ENCODE data around the gene NOC4L. TPM values are rescaled to one million over a fixed set of nuclear protein-coding genes. Genes with fewer than 3 reads are reported as not detected.

Gene NOC4L
- total RNA-seq, 2 experiments from 2014 or later, result 31.0 to 47.6 TPM

DNA sequence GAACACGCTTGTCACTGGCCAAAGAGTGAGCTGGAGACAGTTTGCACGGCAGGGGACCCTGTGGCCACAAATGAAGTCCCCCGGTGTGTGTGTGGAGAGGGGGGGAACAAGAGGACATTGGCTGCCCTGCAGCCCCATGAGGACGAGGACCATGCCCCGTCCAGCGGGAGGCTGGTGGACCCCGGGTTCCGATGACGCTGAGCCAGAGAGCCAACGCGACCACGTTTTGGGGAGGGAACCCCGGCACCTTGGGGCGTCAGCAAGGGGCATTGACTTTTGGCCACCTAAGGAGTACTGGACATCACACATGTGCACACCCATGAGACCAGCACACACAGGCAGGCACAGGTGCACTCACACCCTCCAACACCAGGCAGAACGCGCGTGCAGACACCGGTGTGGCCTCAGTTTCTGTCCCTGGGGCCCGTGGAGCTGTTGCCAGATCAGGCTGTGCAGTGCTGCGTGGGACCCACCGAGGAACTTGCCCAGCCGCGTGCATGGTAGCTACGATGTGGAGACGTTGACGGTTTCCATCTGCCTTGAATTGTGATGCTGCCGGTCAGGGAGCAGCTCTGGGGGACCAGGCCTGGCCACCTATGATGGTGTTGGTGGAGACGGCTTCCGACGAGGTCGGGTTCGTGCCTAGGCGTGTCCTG lies 26.5 kb downstream of the NOC4L start:
- H3K4me2 ChIP-seq (ENCODE audit: low read length), result no peak overlapping the region
- H3K4me1 ChIP-seq (ENCODE audit: insufficient read depth, low read length, poor library complexity, severe bottlenecking), result peaks cover 6% of the 10 kb centered on the region
- no TSS peak for BruUV-seq (replicated peaks)
- TF ChIP-seq, protein P1, sequence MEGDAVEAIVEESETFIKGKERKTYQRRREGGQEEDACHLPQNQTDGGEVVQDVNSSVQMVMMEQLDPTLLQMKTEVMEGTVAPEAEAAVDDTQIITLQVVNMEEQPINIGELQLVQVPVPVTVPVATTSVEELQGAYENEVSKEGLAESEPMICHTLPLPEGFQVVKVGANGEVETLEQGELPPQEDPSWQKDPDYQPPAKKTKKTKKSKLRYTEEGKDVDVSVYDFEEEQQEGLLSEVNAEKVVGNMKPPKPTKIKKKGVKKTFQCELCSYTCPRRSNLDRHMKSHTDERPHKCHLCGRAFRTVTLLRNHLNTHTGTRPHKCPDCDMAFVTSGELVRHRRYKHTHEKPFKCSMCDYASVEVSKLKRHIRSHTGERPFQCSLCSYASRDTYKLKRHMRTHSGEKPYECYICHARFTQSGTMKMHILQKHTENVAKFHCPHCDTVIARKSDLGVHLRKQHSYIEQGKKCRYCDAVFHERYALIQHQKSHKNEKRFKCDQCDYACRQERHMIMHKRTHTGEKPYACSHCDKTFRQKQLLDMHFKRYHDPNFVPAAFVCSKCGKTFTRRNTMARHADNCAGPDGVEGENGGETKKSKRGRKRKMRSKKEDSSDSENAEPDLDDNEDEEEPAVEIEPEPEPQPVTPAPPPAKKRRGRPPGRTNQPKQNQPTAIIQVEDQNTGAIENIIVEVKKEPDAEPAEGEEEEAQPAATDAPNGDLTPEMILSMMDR (conservative IDR thresholded peaks at IDR 0.05; ENCODE audit: low read length), result no peak
- no peak for TF ChIP-seq EZH2phosphoT487 (IDR thresholded peaks at IDR 0.05; ENCODE audit: borderline replicate concordance, low read depth, low read length)
- no peak overlapping the region for H3K27ac ChIP-seq (ENCODE audit: low read depth, low read length, poor library complexity, severe bottlenecking)
- H3K4me3 ChIP-seq (ENCODE audit: low read depth, low read length, poor library complexity, severe bottlenecking), result no peak overlapping the region
- no peaks in the 10 kb centered on the region for H4K20me1 ChIP-seq (ENCODE audit: insufficient read depth, low read length)
- ChIA-PET CTCF (ENCODE audit: unreplicated experiment) (no interaction called here), POLR2A (no interaction called here)
- H3K9me3 ChIP-seq (ENCODE audit: low read length), result 0 out of 2 replicates have a peak, but pooled peaks cover 3% of the 10 kb centered on the region
- H2AFZ ChIP-seq (ENCODE audit: low read length), result no peak overlapping the region
- DNase-seq (ENCODE audit: low spot score), result no peak
- H3K36me3 ChIP-seq (ENCODE audit: insufficient read depth, low read length), result no peaks in the 10 kb centered on the region
- intact Hi-C loops (cut with micrococcal nuclease; ENCODE audit: unreplicated experiment), result no loop called here
- no peaks in the 10 kb centered on the region for H3K79me2 ChIP-seq (ENCODE audit: insufficient read depth, low read depth, low read length)
- no peaks in the 10 kb centered on the region for H3K9me2 ChIP-seq (ENCODE audit: insufficient read depth, low read length)

GRCh38 chr12:132171293-132171967 lies 27.2 kb downstream of the NOC4L start:
- ChIA-PET POLR2A (no interaction called here), CTCF (ENCODE audit: unreplicated experiment) (no interaction called here)
- no peak overlapping the region for H3K4me2 ChIP-seq (ENCODE audit: low read length)
- H3K4me1 ChIP-seq (ENCODE audit: insufficient read depth, low read length, poor library complexity, severe bottlenecking), result peaks cover 6% of the 10 kb centered on the region
- TF ChIP-seq, protein P1 (conservative IDR thresholded peaks at IDR 0.05; ENCODE audit: low read length), result no peak
- TF ChIP-seq EZH2phosphoT487 (IDR thresholded peaks at IDR 0.05; ENCODE audit: borderline replicate concordance, low read depth, low read length), result no peak
- no peaks in the 10 kb centered on the region for H4K20me1 ChIP-seq (ENCODE audit: insufficient read depth, low read length)
- H3K9me3 ChIP-seq (ENCODE audit: low read length), result no peaks in the 10 kb centered on the region
- no peaks in the 10 kb centered on the region for H3K79me2 ChIP-seq (ENCODE audit: insufficient read depth, low read depth, low read length)
- no peak overlapping the region for H3K4me3 ChIP-seq (ENCODE audit: low read depth, low read length, poor library complexity, severe bottlenecking)
- no peak overlapping the region for H2AFZ ChIP-seq (ENCODE audit: low read length)
- intact Hi-C loops (cut with micrococcal nuclease; ENCODE audit: unreplicated experiment), result no loop called here
- H3K9me2 ChIP-seq (ENCODE audit: insufficient read depth, low read length), result no peaks in the 10 kb centered on the region
- H3K36me3 ChIP-seq (ENCODE audit: insufficient read depth, low read length), result no peaks in the 10 kb centered on the region
- no peak for DNase-seq (ENCODE audit: low spot score)
- no peak overlapping the region for H3K27ac ChIP-seq (ENCODE audit: low read depth, low read length, poor library complexity, severe bottlenecking)
- no TSS peak for BruUV-seq (replicated peaks)

- Histone ChIP-seq H3K79me2 (ENCODE audit: insufficient read depth, low read depth, low read length) (no peaks in the 10 kb centered on the region), H3K27ac (ENCODE audit: low read depth, low read length, poor library complexity, severe bottlenecking) (no peak overlapping the region), H3K36me3 (ENCODE audit: insufficient read depth, low read length) (no peaks in the 10 kb centered on the region), H3K9me3 (ENCODE audit: low read length) (no peaks in the 10 kb centered on the region), H3K4me2 (ENCODE audit: low read length) (no peak overlapping the region), H4K20me1 (ENCODE audit: insufficient read depth, low read length) (no peaks in the 10 kb centered on the region), H3K4me3 (ENCODE audit: low read depth, low read length, poor library complexity, severe bottlenecking) (no peak overlapping the region), H3K9me2 (ENCODE audit: insufficient read depth, low read length) (no peaks in the 10 kb centered on the region), H3K4me1 (ENCODE audit: insufficient read depth, low read length, poor library complexity, severe bottlenecking) (peaks cover 6% of the 10 kb centered on the region), H2AFZ (ENCODE audit: low read length) (no peak overlapping the region)
- ChIA-PET CTCF (ENCODE audit: unreplicated experiment) (no interaction called here), POLR2A (no interaction called here)
- TF ChIP-seq EZH2phosphoT487 (IDR thresholded peaks at IDR 0.05; ENCODE audit: borderline replicate concordance, low read depth, low read length), result no peak
- TF ChIP-seq, protein P1 (conservative IDR thresholded peaks at IDR 0.05; ENCODE audit: low read length), result no peak
- intact Hi-C loops (cut with micrococcal nuclease; ENCODE audit: unreplicated experiment), result no loop called here
- no peak for DNase-seq (ENCODE audit: low spot score)
- BruUV-seq (replicated peaks), result no TSS peak
Measured at GRCh38 chr12:132171968-132172521, 27.8 kb downstream of the NOC4L start.
